ENCODE measurements around the gene CNNM3.

Gene CNNM3

GRCh38 chr2:96810783-96811192, 5.3 kb upstream of the CNNM3 start:
- no peaks in the 10 kb centered on the region for H3K27me3 ChIP-seq (ENCODE audit: low read depth, low read length)
- no peak overlapping the region for H3K4me3 ChIP-seq (ENCODE audit: low read depth in 1 of 2, low read length in 2 of 2)
- peaks cover 6 to 15% of the 10 kb centered on the region in 2 donors for H3K4me1 ChIP-seq (ENCODE audit: control insufficient read depth in 1 of 2, insufficient read depth in 2 of 2, low read length in 2 of 2)
- H3K9me3 ChIP-seq (ENCODE audit: control insufficient read depth in 1 of 2, low read length in 2 of 2): no peaks in the 10 kb centered on the region
- H3K36me3 ChIP-seq (ENCODE audit: control insufficient read depth in 1 of 2, insufficient read depth in 2 of 2, low read length in 2 of 2): peaks cover 5 to 24% of the 10 kb centered on the region in 2 donors
- H3K27ac ChIP-seq (ENCODE audit: low read length): no peak overlapping the region

- no peak overlapping the region for H3K4me3 ChIP-seq (ENCODE audit: low read depth in 1 of 2, low read length in 2 of 2)
- H3K9me3 ChIP-seq (ENCODE audit: control insufficient read depth in 1 of 2, low read length in 2 of 2): no peaks in the 10 kb centered on the region
- no peak overlapping the region for H3K27ac ChIP-seq (ENCODE audit: low read length)
- H3K27me3 ChIP-seq (ENCODE audit: low read depth, low read length): no peaks in the 10 kb centered on the region
- H3K4me1 ChIP-seq (ENCODE audit: control insufficient read depth in 1 of 2, insufficient read depth in 2 of 2, low read length in 2 of 2): peaks cover 6 to 15% of the 10 kb centered on the region in 2 donors
- peaks cover 5 to 24% of the 10 kb centered on the region in 2 donors for H3K36me3 ChIP-seq (ENCODE audit: control insufficient read depth in 1 of 2, insufficient read depth in 2 of 2, low read length in 2 of 2)
These were observed 4.2 kb upstream of the CNNM3 start for GRCh38 chr2:96811917-96812316.

GRCh38 chr2:96813656-96814055, 2.4 kb upstream of the CNNM3 start:
- no peaks in the 10 kb centered on the region for H3K27me3 ChIP-seq (ENCODE audit: low read depth, low read length)
- H3K9me3 ChIP-seq (ENCODE audit: control insufficient read depth in 1 of 2, low read length in 2 of 2): no peaks in the 10 kb centered on the region
- H3K36me3 ChIP-seq (ENCODE audit: control insufficient read depth in 1 of 2, insufficient read depth in 2 of 2, low read length in 2 of 2): peaks cover under 1 to 22% of the 10 kb centered on the region in 2 donors
- H3K4me3 ChIP-seq (ENCODE audit: low read depth in 1 of 2, low read length in 2 of 2): no peak overlapping the region
- peaks cover 16 to 29% of the 10 kb centered on the region in 2 donors for H3K4me1 ChIP-seq (ENCODE audit: control insufficient read depth in 1 of 2, insufficient read depth in 2 of 2, low read length in 2 of 2)
- H3K27ac ChIP-seq (ENCODE audit: low read length): no peak overlapping the region

- H3K9me3 ChIP-seq (ENCODE audit: control insufficient read depth in 1 of 2, low read length in 2 of 2): no peaks in the 10 kb centered on the region
- H3K4me3 ChIP-seq (ENCODE audit: low read depth in 1 of 2, low read length in 2 of 2): peak overlapping the region; percentile 64 to 74
- H3K27me3 ChIP-seq (ENCODE audit: low read depth, low read length): no peaks in the 10 kb centered on the region
- H3K4me1 ChIP-seq (ENCODE audit: control insufficient read depth in 1 of 2, insufficient read depth in 2 of 2, low read length in 2 of 2): peaks cover 33 to 47% of the 10 kb centered on the region in 2 donors
- peaks cover 4 to 8% of the 10 kb centered on the region in 2 donors for H3K36me3 ChIP-seq (ENCODE audit: control insufficient read depth in 1 of 2, insufficient read depth in 2 of 2, low read length in 2 of 2)
- peak overlapping the region; percentile 60 for H3K27ac ChIP-seq (ENCODE audit: low read length)
These were observed 542 bp upstream of the CNNM3 start for GRCh38 chr2:96815326-96816126.

GRCh38 chr2:96816836-96817702, 1.0 kb downstream of the CNNM3 start:
- Histone ChIP-seq H3K9me3 (ENCODE audit: control insufficient read depth in 1 of 2, low read length in 2 of 2) (no peaks in the 10 kb centered on the region), H3K4me3 (ENCODE audit: low read depth in 1 of 2, low read length in 2 of 2) (peak overlapping the region; percentile 73 to 82), H3K27me3 (ENCODE audit: low read depth, low read length) (no peaks in the 10 kb centered on the region), H3K4me1 (ENCODE audit: control insufficient read depth in 1 of 2, insufficient read depth in 2 of 2, low read length in 2 of 2) (peaks cover 34 to 55% of the 10 kb centered on the region in 2 donors), H3K36me3 (ENCODE audit: control insufficient read depth in 1 of 2, insufficient read depth in 2 of 2, low read length in 2 of 2) (peaks cover 0 to 4% of the 10 kb centered on the region in 2 donors), H3K27ac (ENCODE audit: low read length) (no peak overlapping the region)

- peaks cover 31 to 49% of the 10 kb centered on the region in 2 donors for H3K4me1 ChIP-seq (ENCODE audit: control insufficient read depth in 1 of 2, insufficient read depth in 2 of 2, low read length in 2 of 2)
- no peaks in the 10 kb centered on the region for H3K9me3 ChIP-seq (ENCODE audit: control insufficient read depth in 1 of 2, low read length in 2 of 2)
- peak overlapping the region; percentile 73 to 82 for H3K4me3 ChIP-seq (ENCODE audit: low read depth in 1 of 2, low read length in 2 of 2)
- no peak overlapping the region for H3K27ac ChIP-seq (ENCODE audit: low read length)
- peaks cover 0 to 9% of the 10 kb centered on the region in 2 donors for H3K36me3 ChIP-seq (ENCODE audit: control insufficient read depth in 1 of 2, insufficient read depth in 2 of 2, low read length in 2 of 2)
- H3K27me3 ChIP-seq (ENCODE audit: low read depth, low read length): no peaks in the 10 kb centered on the region
These were observed 1.8 kb downstream of the CNNM3 start for GRCh38 chr2:96817882-96818281.

- Histone ChIP-seq H3K36me3 (ENCODE audit: control insufficient read depth in 1 of 2, insufficient read depth in 2 of 2, low read length in 2 of 2) (peaks cover 0 to 11% of the 10 kb centered on the region in 2 donors), H3K4me1 (ENCODE audit: control insufficient read depth in 1 of 2, insufficient read depth in 2 of 2, low read length in 2 of 2) (peaks cover 31 to 63% of the 10 kb centered on the region in 2 donors), H3K4me3 (ENCODE audit: low read depth in 1 of 2, low read length in 2 of 2) (peak overlapping the region; percentile 27 to 34), H3K27me3 (ENCODE audit: low read depth, low read length) (no peaks in the 10 kb centered on the region), H3K9me3 (ENCODE audit: control insufficient read depth in 1 of 2, low read length in 2 of 2) (no peaks in the 10 kb centered on the region), H3K27ac (ENCODE audit: low read length) (peak overlapping the region; percentile 1)
These were observed 3.2 kb downstream of the CNNM3 start for GRCh38 chr2:96819128-96819875.

GRCh38 chr2:96819876-96820511, 3.9 kb downstream of the CNNM3 start:
- H3K4me1 ChIP-seq (ENCODE audit: control insufficient read depth in 1 of 2, insufficient read depth in 2 of 2, low read length in 2 of 2): peaks cover 31 to 67% of the 10 kb centered on the region in 2 donors
- no peaks in the 10 kb centered on the region for H3K27me3 ChIP-seq (ENCODE audit: low read depth, low read length)
- H3K27ac ChIP-seq (ENCODE audit: low read length): peak overlapping the region; percentile 1
- H3K4me3 ChIP-seq (ENCODE audit: low read depth in 1 of 2, low read length in 2 of 2): peak overlapping the region in 1 of 2 donors; percentile 19
- H3K36me3 ChIP-seq (ENCODE audit: control insufficient read depth in 1 of 2, insufficient read depth in 2 of 2, low read length in 2 of 2): peaks cover under 1 to 15% of the 10 kb centered on the region in 2 donors
- H3K9me3 ChIP-seq (ENCODE audit: control insufficient read depth in 1 of 2, low read length in 2 of 2): no peaks in the 10 kb centered on the region

- H3K4me3 ChIP-seq (ENCODE audit: low read depth in 1 of 2, low read length in 2 of 2): no peak overlapping the region
These were observed 5.1 kb downstream of the CNNM3 start for GRCh38 chr2:96821113-96821675.

GRCh38 chr2:96822786-96823185, 6.7 kb downstream of the CNNM3 start:
- no peaks in the 10 kb centered on the region for H3K27me3 ChIP-seq (ENCODE audit: low read depth, low read length)
- H3K36me3 ChIP-seq (ENCODE audit: control insufficient read depth in 1 of 2, insufficient read depth in 2 of 2, low read length in 2 of 2): peaks cover 26% of the 10 kb centered on the region in 2 donors
- no peak overlapping the region for H3K27ac ChIP-seq (ENCODE audit: low read length)
- no peaks in the 10 kb centered on the region for H3K9me3 ChIP-seq (ENCODE audit: control insufficient read depth in 1 of 2, low read length in 2 of 2)
- peaks cover 22 to 55% of the 10 kb centered on the region in 2 donors for H3K4me1 ChIP-seq (ENCODE audit: control insufficient read depth in 1 of 2, insufficient read depth in 2 of 2, low read length in 2 of 2)
- no peak overlapping the region for H3K4me3 ChIP-seq (ENCODE audit: low read depth in 1 of 2, low read length in 2 of 2)

More at GRCh38 chr2:96821113-96821675, 5.1 kb downstream of the CNNM3 start:
- H3K4me1 ChIP-seq (ENCODE audit: control insufficient read depth in 1 of 2, insufficient read depth in 2 of 2, low read length in 2 of 2): peaks cover 28 to 62% of the 10 kb centered on the region in 2 donors
- H3K27me3 ChIP-seq (ENCODE audit: low read depth, low read length): no peaks in the 10 kb centered on the region
- no peak overlapping the region for H3K27ac ChIP-seq (ENCODE audit: low read length)
- H3K9me3 ChIP-seq (ENCODE audit: control insufficient read depth in 1 of 2, low read length in 2 of 2): no peaks in the 10 kb centered on the region
- H3K36me3 ChIP-seq (ENCODE audit: control insufficient read depth in 1 of 2, insufficient read depth in 2 of 2, low read length in 2 of 2): peaks cover 12 to 23% of the 10 kb centered on the region in 2 donors

Data from muscle layer of duodenum (tissue), 2 donors.